OCI-M1 (cell line): ENCODE results near the gene RBBP9.
"Not testable (repeated sequence)": the region's sequence is repeated elsewhere in the genome, so short reads cannot be mapped to it uniquely, and the experiment has no call there.

Experiments
- DNase-seq: peaks from one replicate; lab custom pipeline; 2025; lab: John Stamatoyannopoulos, UW

Gene RBBP9

GRCh38 chr20:18496740-18497592 is at the start of gene RBBP9:
Gene RBBP9, minus strand, starts transcription at chr20:18497225. Its CDS starts 58 bp downstream, at chr20:18497167.
- DNase-seq = peak; percentile 90

DNA sequence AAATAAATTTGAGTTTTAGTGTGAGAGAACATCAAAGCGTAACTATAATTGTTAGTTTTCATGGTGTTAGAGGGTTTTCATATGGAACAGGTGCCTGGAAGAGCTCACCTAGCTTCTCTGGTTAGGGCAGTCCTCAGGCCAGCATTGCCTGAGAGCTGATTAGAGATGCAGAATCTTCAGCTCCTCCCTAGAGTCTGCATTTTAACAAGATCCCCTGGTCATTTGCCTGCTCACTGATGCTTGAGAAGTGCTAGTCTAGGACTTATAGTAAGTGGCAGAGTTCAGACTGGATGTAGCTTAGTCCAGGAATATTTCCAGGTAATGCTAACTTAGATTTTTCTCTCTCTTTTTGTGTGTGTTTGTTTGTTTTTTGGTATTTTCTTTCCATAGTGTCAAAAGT is 48.5 kb upstream of the RBBP9 start:
- no peak for DNase-seq

- DNase-seq = no peak
Observed at GRCh38 chr20:18543932-18544331, 46.9 kb upstream of the RBBP9 start.

DNA sequence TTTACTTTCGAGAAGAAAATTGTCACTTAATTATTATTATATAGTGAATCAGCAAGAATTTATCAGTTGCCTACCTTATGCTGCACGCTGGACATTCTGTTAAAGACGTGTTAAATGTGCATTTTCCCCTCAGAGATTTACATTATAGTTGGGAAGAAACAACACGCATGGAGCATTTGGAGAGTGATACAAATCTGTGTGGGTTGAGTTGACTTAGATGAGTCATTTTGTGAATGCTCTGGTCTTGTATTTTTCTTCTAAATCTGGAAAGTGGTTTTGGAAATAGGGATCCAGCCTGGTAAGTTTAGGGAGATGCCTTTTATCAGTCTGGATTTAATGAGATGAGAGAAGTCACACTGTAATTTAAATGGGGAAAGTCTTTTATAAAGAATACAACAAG is 46.2 kb upstream of the RBBP9 start:
- no peak for DNase-seq

DNA sequence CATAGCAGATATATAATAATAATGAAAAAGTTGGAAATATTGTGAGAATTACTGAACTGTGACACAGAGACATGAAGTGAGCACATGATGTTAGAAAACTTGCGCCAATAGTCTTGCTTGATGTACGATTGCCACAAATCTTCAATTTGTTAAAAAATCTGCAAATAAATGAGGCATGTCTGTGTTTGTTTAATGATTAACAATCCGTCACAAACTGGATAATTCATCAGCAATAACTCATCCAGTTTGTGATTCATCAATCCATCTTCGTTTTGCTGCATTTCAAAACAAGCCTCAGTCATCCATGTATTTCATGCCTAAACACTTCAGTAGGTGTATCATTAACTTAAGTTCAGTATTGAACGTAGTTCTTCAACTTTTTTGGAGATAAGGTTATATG is 44.7 kb upstream of the RBBP9 start:
- DNase-seq = no peak

DNA sequence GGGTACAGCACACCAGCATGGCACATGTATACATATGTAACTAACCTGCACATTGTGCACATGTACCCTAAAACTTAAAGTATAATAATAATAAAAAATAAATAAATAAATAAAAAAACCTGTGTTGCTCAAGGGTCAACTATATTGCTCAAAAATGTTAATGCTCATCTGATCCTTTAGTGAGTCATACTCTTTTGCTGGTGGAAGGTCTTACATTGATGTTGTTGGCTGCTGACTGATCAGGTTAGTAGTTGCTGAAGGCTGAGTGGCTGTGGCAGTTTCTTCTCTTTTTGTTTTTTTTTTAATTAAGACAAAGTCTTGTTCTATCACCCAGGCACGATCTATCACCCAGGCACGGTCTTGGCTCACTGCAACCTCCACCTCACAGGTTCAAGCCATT is 40.6 kb upstream of the RBBP9 start:
- no peak for DNase-seq

GRCh38 chr20:18533978-18534644 is 37.1 kb upstream of the RBBP9 start:
- DNase-seq = no peak

DNA sequence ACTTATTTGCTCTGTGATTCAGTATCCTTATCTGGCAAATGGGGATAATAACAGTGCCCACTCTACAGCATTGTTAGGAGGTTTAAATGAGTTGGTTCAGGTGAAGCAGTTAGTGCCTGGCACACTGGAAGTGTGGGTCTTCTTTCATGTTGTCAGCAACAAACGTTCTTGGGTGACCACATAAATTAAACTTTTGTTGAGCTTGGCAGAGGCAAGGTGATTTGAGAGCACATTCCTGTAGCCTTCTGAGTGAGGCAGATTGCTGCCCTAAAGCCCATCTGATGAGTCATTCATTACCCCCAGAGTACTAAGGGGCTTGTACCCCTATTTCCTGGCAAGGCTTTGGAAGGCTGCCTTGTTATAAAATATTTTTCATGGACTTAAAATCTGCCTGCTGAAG is 36.5 kb upstream of the RBBP9 start:
- no peak for DNase-seq

- no peak for DNase-seq
Observed at GRCh38 chr20:18532626-18533025, 35.6 kb upstream of the RBBP9 start.

- DNase-seq = no peak
Observed at GRCh38 chr20:18529041-18529440, 32.0 kb upstream of the RBBP9 start.

- no peak for DNase-seq
Observed at GRCh38 chr20:18527836-18528235, 30.8 kb upstream of the RBBP9 start.

DNA sequence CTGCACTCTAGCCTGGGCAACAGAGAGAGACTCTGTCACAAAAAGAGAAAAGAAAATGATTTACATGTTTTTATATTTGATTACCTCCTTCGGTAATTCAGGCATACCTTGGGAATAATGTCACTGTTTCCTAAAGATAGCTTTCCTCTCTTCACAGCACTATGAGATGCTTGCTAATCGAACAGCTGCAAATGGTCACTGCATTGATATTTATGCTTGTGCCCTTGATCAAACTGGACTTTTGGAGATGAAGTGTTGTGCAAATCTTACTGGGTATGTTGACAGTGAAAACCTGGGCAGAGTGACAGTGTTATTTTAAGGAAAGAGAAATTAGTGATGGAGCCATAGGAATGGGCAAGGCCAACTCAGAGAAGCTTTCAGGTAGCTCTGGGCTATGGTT is 30.3 kb upstream of the RBBP9 start:
- no peak for DNase-seq

DNA sequence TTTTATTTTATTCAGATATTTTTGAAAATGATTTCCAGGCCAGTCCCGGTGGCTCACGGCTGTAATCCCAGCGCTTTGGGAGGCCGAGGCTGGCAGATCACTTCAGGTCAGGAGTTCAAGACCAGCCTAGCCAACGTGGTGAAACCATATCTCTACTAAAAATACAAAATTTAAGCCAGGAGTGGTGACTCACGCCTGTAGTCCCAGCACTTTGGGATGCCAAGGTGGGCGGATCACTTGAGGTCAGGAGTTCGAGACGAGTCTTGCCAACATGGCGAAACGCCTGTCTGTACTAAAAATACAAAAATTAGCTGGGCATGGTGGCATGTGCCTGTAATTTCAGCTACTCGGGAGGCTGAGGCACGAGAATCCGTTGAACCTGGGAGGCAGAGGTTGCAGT is 29.7 kb upstream of the RBBP9 start:
- not testable (repeated sequence) for DNase-seq

DNA sequence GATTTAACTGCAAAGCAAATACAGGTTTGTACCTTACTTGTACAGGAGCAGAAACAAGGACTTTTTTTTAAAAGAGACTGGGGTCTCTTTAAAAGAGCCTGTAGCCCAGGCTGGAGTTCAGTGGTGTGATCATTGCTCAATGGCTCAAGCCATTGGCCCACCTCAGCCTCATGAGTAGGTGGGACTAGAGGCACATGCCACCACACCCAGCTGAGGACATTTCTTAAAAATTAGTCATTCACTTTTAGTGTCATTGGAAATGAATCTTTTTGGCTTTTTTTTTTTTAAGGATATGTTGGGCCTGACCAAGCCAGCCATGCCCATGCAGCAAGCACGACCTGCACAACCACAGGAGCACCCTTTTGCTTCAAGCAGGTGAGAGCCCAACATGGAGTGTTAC is 27.6 kb upstream of the RBBP9 start:
- no peak for DNase-seq

DNA sequence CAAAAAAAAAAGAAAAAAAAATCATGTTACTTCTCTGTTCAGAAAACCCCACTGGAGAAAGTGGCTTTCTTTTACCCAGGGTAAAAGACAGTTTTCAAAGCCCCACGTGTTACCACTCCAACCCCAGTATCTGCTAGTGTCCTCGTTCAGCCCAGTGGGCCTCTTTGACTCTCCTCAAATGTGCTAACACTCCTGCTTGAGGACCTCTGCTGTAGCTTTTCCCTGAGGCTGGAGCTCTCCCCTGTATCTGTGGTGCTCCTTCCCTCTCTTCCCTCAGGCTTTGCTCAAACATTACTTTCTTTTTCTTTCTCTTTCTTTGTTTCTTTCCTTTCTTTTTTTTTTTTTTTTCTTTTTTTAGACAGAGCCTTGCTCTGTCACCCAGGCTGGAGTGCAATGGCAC is 26.0 kb upstream of the RBBP9 start:
- no peak for DNase-seq

- not testable (repeated sequence) for DNase-seq
Observed at GRCh38 chr20:18522066-18522465, 25.0 kb upstream of the RBBP9 start.

DNA sequence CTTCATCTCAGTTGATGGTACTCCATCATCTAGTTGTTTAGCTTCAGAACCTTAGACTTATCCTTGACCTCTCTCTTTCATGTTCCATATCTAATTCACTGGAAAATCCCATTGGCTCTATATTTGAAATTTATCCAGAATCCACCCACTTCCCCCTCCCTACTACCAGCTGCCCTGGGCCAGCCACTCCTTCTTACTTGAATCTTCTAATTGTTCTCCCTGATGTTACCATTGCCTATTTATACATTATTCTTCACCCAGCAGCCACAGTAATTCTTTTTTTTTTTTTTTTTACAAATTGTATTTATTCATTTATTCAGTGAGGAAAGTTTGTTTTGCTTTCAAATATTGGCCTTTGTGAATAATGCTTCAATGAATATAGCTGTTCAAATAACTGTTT is 18.9 kb upstream of the RBBP9 start:
- no peak for DNase-seq

- no peak for DNase-seq
Observed at GRCh38 chr20:18514127-18514526, 17.1 kb upstream of the RBBP9 start.

GRCh38 chr20:18513208-18513607 is 16.2 kb upstream of the RBBP9 start:
- DNase-seq = no peak

DNA sequence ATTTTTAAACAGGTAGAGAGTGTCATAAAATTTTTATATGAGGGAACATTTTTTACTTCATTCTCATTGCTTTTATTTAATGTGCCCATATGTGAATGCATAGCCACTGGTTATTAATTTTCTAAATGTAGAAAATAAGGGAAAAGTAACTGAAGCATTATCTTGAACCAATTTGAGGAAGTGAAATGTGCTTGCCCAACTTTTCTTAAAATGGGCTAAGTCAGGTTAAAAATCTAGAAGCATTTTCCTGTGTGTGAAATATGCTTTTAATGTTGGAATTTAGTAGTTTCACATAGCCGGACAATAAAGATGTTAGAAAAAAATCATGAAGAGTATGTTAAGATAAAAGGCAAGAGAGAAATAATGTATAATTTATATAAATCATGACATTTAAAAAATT is 14.5 kb upstream of the RBBP9 start:
- DNase-seq = peak; percentile 6

DNA sequence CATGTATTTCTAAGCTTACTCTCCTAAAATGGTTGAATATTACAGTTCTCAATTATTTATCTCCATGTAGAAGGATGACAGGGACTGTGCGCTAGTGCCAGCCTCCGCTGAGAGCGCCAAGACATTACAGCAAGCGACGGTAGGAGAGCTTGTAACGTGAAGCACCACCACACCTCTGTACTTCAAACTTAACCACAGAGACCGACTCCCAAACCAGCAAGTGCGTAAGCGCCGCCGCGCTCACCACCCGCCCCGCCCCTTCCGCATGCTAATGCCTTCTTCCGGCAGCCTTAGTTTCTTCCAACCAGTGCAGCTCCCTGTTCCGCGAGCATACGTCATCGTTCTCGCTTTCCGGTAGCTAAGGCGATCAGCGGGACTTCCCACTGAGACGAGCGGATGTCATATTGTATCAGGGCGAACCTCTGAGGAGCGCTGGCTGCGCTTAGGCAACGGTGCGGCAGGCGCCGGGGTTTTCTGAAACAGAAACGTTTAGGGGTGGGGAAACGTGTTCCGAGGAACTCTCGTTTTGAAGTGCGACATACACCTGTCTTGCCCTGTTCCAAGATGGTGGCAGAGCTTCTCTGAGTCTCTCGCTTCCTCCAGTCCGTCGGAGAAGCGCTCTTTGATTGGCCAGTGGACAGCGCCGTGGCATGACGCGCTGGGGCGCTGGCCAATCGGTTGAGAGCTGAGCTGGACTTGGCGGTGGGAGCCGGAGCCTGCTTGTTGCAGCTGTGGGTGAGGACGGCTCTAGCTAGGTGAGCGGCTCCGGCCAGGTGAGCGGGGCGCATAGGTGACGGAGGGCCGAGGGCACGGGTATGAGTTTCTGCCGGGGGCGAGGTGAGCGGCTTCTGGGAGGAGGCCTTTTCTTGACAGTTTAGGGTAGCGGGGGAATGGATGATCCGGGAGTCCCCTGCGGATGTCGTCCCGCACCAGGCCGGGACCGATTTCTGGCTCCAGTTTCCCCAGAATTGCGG is 10.5 kb upstream of the RBBP9 start, which contains the start of gene SEC23B:
TSS of gene SEC23B (plus strand) at position 723 of the 974 bp plus-strand sequence. CDS start 2,896 bp downstream, outside the sequence.
- DNase-seq = peak; percentile 98

- DNase-seq = peak; percentile 50
Observed at GRCh38 chr20:18506744-18507143, 9.7 kb upstream of the RBBP9 start.
